ENCODE measurements around the gene SF3B5.

DNA sequence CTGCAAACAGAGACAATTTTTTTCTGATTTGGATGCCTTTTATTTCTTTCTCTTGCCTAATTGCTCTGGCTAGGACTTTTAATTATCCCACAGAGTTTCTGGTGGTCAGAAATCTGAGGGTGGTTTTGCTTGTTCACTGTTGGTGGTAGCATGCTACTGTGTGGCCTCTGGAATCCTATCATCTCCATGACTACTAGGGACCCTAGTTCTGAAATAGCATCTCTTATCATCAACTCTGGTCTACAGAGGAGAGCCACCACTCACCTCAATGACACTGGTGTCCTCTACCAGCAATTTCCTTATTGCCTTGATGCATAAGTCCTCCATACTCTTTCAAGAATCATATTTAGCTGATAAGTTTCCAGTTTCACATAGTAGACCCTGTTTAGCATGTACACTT, 27.5 kb upstream of the SF3B5 start:
- TF ChIP-seq, protein P1, sequence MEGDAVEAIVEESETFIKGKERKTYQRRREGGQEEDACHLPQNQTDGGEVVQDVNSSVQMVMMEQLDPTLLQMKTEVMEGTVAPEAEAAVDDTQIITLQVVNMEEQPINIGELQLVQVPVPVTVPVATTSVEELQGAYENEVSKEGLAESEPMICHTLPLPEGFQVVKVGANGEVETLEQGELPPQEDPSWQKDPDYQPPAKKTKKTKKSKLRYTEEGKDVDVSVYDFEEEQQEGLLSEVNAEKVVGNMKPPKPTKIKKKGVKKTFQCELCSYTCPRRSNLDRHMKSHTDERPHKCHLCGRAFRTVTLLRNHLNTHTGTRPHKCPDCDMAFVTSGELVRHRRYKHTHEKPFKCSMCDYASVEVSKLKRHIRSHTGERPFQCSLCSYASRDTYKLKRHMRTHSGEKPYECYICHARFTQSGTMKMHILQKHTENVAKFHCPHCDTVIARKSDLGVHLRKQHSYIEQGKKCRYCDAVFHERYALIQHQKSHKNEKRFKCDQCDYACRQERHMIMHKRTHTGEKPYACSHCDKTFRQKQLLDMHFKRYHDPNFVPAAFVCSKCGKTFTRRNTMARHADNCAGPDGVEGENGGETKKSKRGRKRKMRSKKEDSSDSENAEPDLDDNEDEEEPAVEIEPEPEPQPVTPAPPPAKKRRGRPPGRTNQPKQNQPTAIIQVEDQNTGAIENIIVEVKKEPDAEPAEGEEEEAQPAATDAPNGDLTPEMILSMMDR (IDR thresholded peaks at IDR 0.05), result no peak
- no peak for TF ChIP-seq POLR2A (IDR thresholded peaks at IDR 0.05)

Measured in right lobe of liver (tissue), 4 donors.